SKM-1 (cell line): ENCODE data around the gene SLC4A7.
"Not testable (repeated sequence)": the region's sequence is repeated elsewhere in the genome, so short reads cannot be mapped to it uniquely, and the experiment has no call there.

Experiments used
- DNase-seq: peaks from one replicate; lab custom pipeline; 2025; ENCODE audit not compliant: unreplicated experiment; lab: John Stamatoyannopoulos, UW

SLC4A7 gene

GRCh38 chr3:27438352-27438751, 45.8 kb downstream of the SLC4A7 start:
- DNase-seq, result not testable (repeated sequence)

GRCh38 chr3:27431116-27431515, 53.1 kb downstream of the SLC4A7 start:
- no peak for DNase-seq

- DNase-seq, result no peak
Observed at GRCh38 chr3:27429909-27430308, 54.3 kb downstream of the SLC4A7 start.

GRCh38 chr3:27428446-27428845, 55.7 kb downstream of the SLC4A7 start:
- no peak for DNase-seq

GRCh38 chr3:27426926-27427325, 57.3 kb downstream of the SLC4A7 start:
- DNase-seq, result no peak

- DNase-seq, result no peak
Observed at GRCh38 chr3:27425896-27426565, 58.2 kb downstream of the SLC4A7 start.

- not testable (repeated sequence) for DNase-seq
Observed at GRCh38 chr3:27424812-27425521, 59.2 kb downstream of the SLC4A7 start.

- DNase-seq, result no peak
Observed at GRCh38 chr3:27423463-27423862, 60.7 kb downstream of the SLC4A7 start.

- DNase-seq, result no peak
Observed at GRCh38 chr3:27422617-27423016, 61.6 kb downstream of the SLC4A7 start.

- DNase-seq, result no peak
Observed at GRCh38 chr3:27415202-27415601, 69.0 kb downstream of the SLC4A7 start.

GRCh38 chr3:27392950-27393679, 91.1 kb downstream of the SLC4A7 start:
- DNase-seq, result no peak

- DNase-seq, result not testable (repeated sequence)
Observed at GRCh38 chr3:27392414-27392813, 91.8 kb downstream of the SLC4A7 start.

GRCh38 chr3:27391796-27392195, 92.4 kb downstream of the SLC4A7 start:
- no peak for DNase-seq

- DNase-seq, result no peak
Observed at GRCh38 chr3:27387625-27388024, 96.6 kb downstream of the SLC4A7 start.

- peak; percentile 14 for DNase-seq
Observed at GRCh38 chr3:27385504-27385903, 98.7 kb downstream of the SLC4A7 start.

GRCh38 chr3:27384191-27384590, 100.0 kb downstream of the SLC4A7 start:
- DNase-seq, result no peak

- no peak for DNase-seq
Observed at GRCh38 chr3:27380433-27381357, 103.5 kb downstream of the SLC4A7 start.

GRCh38 chr3:27378331-27378730, 105.9 kb downstream of the SLC4A7 start:
- no peak for DNase-seq

- DNase-seq, result no peak
Observed at GRCh38 chr3:27376109-27376772, 107.9 kb downstream of the SLC4A7 start.

- DNase-seq, result peak; percentile 65
Observed at GRCh38 chr3:27368831-27369607, 115.2 kb downstream of the SLC4A7 start, which contains the start of gene NEK10. TSS of gene NEK10 (minus strand) at chr3:27369383. CDS start at chr3:27352882, 16,501 bp downstream.
